Tibial nerve (tissue), 4 donors: ENCODE measurements around the gene DENND1A.

Experiments
- EP300 ChIP-seq, 2 donors: sonication (generic); formaldehyde crosslinking; IDR thresholded peaks; one replicate each; pipeline ENCODE4 v1.6.1; 2017; ENCODE audit warnings: antibody characterized with exemption in 2 of 2, mild to moderate bottlenecking in 1 of 2
- POLR2A ChIP-seq, 2 donors: fragments of 450-650 bp; IDR thresholded peaks; one replicate each; pipeline ENCODE4 v1.6.1; 2017; ENCODE audit warnings: antibody characterized with exemption in 2 of 2, mild to moderate bottlenecking in 2 of 2, moderate library complexity in 2 of 2
- TF ChIP-seq, protein P1 (sequence below), 5 experiments: fragments of 200-600 bp in 3 of 5; fragments of 450-650 bp in 2 of 5; sonication (generic) in 3 of 5; IDR thresholded peaks; one replicate each; pipeline ENCODE4 v1.5.1; 2016 to 2019; ENCODE audit warnings: antibody characterized with exemption in 5 of 5, mild to moderate bottlenecking in 3 of 5, moderate library complexity in 2 of 5

- TF ChIP-seq POLR2A (IDR thresholded peaks at IDR 0.05): no peak
- TF ChIP-seq, protein P1, sequence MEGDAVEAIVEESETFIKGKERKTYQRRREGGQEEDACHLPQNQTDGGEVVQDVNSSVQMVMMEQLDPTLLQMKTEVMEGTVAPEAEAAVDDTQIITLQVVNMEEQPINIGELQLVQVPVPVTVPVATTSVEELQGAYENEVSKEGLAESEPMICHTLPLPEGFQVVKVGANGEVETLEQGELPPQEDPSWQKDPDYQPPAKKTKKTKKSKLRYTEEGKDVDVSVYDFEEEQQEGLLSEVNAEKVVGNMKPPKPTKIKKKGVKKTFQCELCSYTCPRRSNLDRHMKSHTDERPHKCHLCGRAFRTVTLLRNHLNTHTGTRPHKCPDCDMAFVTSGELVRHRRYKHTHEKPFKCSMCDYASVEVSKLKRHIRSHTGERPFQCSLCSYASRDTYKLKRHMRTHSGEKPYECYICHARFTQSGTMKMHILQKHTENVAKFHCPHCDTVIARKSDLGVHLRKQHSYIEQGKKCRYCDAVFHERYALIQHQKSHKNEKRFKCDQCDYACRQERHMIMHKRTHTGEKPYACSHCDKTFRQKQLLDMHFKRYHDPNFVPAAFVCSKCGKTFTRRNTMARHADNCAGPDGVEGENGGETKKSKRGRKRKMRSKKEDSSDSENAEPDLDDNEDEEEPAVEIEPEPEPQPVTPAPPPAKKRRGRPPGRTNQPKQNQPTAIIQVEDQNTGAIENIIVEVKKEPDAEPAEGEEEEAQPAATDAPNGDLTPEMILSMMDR (IDR thresholded peaks at IDR 0.05): peak; percentile 63 to 78 (median 69)
- no peak for TF ChIP-seq EP300 (IDR thresholded peaks at IDR 0.05)
These were observed 385.7 kb downstream of the DENND1A start for GRCh38 chr9:123544007-123544827.
